ENCODE results near the gene TBC1D1.
A peak's percentile ranks its signal among the peaks of the same experiment; 100 is the strongest.

Gene TBC1D1

GRCh38 chr4:38139187-38139586 lies 248.3 kb downstream of the TBC1D1 start:
- no peaks in the 10 kb centered on the region for H3K4me1 ChIP-seq
- DNase-seq = no peak
- H3K27me3 ChIP-seq = no peaks in the 10 kb centered on the region
- TF ChIP-seq CTCF (IDR thresholded peaks at IDR 0.05; ENCODE audit: low read depth, low read length) = no peak
- H3K36me3 ChIP-seq = no peaks in the 10 kb centered on the region; the same call in 1 of the 2 replicates
- H3K4me3 ChIP-seq (ENCODE audit: low read depth, low read length) = no peak overlapping the region
- H3K9me3 ChIP-seq = no peaks in the 10 kb centered on the region

- no peak for DNase-seq
- H3K27me3 ChIP-seq = no peaks in the 10 kb centered on the region
- H3K36me3 ChIP-seq = no peaks in the 10 kb centered on the region; the same call in 1 of the 2 replicates
- TF ChIP-seq CTCF (IDR thresholded peaks at IDR 0.05; ENCODE audit: low read depth, low read length) = no peak
- no peaks in the 10 kb centered on the region for H3K9me3 ChIP-seq
- no peak overlapping the region for H3K4me3 ChIP-seq (ENCODE audit: low read depth, low read length)
- peaks cover 10% of the 10 kb centered on the region for H3K4me1 ChIP-seq
These were observed 249.8 kb downstream of the TBC1D1 start for GRCh38 chr4:38140643-38141203.

DNA sequence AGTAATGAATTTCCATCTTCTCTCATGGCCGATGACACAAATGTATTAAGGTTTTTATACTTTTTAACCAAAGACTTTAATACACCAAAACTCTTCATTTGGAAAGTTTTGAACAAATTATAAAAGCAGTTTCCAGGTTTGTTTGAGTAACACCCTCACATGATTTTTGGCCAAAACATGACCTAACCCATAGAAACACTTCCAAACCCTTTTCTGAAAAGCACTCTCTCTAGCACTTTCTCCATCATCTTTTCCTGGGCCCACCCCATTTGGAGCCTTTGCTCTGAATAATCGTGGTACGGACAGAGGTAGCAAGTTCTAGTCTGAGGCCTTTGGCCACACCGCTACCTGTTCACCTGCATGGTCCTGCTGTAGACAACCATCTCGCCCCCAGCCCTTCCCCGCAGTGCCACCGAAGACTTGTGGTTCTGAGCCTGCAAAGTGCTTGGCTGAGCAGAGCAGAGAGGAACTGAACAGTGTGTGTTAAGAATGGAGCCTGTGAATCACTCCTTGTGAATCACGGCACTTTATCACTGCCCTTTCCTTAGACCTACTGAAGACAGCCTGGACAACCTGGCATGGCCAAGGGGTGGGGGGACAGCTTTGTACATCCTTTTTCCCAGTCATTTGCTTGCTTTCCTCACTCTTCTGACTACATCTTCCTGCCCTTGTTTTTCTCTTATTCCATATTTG lies 251.1 kb downstream of the TBC1D1 start:
- peaks cover 14% of the 10 kb centered on the region for H3K4me1 ChIP-seq
- H3K4me3 ChIP-seq (ENCODE audit: low read depth, low read length) = no peak overlapping the region
- H3K27me3 ChIP-seq = no peaks in the 10 kb centered on the region
- TF ChIP-seq CTCF (IDR thresholded peaks at IDR 0.05; ENCODE audit: low read depth, low read length) = no peak
- no peaks in the 10 kb centered on the region for H3K9me3 ChIP-seq
- H3K36me3 ChIP-seq = no peaks in the 10 kb centered on the region; the same call in 1 of the 2 replicates
- DNase-seq = no peak

DNA sequence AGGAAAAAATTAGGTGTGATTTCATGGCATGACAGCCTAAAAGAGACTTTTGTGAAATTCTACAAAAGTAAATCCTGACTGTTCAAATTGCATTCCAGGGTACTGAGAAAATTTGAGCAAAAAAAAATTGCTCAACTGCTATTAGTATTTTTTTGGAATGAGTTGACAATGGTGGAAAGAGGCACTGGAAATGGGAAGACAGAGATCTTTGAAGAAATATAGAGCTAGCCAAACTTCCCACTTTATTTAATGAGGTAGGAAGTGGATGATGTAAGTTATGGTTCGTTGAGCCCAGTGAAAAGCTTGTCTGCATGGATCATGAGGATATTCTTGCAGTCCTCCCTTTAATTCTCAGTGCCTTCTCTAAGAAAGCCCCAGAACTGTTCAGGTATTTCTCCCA lies 253.1 kb downstream of the TBC1D1 start:
- no peaks in the 10 kb centered on the region for H3K27me3 ChIP-seq
- H3K4me3 ChIP-seq (ENCODE audit: low read depth, low read length) = no peak overlapping the region
- no peak for DNase-seq
- peaks cover 14% of the 10 kb centered on the region for H3K4me1 ChIP-seq
- no peak for TF ChIP-seq CTCF (IDR thresholded peaks at IDR 0.05; ENCODE audit: low read depth, low read length)
- H3K36me3 ChIP-seq = no peaks in the 10 kb centered on the region
- H3K9me3 ChIP-seq = no peaks in the 10 kb centered on the region

DNA sequence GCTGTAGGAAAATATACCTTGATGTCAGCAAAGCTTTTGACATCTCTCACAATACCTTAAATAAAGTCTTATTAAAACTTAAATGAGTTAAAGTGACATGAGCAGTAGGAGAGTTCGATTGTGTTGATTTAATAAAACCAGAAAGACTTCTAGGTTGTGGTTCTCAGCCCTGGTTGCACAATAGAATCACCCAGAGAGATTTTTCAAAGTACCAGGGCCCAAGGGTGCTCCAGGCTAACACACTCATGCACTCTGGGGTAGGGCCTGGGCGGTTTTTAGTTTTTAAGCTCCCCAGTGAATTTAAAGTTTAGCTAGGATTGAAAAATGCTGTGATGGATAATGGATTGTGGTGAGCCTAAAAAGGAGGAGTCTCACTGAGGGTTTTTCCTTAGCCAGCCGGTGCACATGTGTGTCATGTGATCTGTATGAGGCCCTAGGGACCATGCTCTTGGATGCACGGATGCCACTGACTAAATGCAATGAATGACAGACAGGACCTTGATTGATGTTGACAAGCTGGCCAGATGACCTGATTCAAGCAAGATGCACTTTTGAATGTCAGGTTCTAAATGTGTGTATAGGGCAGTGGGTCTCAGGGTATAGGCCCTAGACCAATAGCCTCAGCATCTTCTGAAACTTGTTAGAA lies 254.3 kb downstream of the TBC1D1 start:
- peak; percentile 55 for DNase-seq
- no peak overlapping the region for H3K4me3 ChIP-seq (ENCODE audit: low read depth, low read length)
- no peaks in the 10 kb centered on the region for H3K36me3 ChIP-seq
- no peaks in the 10 kb centered on the region for H3K27me3 ChIP-seq
- TF ChIP-seq CTCF (IDR thresholded peaks at IDR 0.05; ENCODE audit: low read depth, low read length) = no peak
- H3K4me1 ChIP-seq = peaks cover 14% of the 10 kb centered on the region
- H3K9me3 ChIP-seq = no peaks in the 10 kb centered on the region

DNA sequence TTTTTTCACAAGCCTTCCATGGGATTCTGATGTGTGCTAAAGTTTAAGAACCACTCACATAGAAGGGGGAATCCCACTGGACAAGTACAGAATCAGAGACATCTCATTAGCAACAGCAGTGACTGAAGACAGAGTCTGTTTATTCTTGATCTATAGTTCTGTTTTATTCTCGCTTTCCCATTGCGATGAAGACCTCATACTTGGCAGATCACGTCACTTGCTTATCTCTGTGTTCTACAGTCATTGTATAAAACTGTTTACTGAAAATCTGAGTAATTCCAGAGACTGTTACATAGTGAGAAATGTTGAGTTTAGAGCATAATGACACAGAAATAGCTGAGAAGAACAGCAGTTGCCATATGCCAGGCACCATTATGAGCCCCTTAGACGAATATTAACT lies 254.9 kb downstream of the TBC1D1 start:
- no peak for TF ChIP-seq CTCF (IDR thresholded peaks at IDR 0.05; ENCODE audit: low read depth, low read length)
- DNase-seq = no peak
- H3K36me3 ChIP-seq = no peaks in the 10 kb centered on the region
- no peaks in the 10 kb centered on the region for H3K9me3 ChIP-seq
- peaks cover 14% of the 10 kb centered on the region for H3K4me1 ChIP-seq
- no peaks in the 10 kb centered on the region for H3K27me3 ChIP-seq
- no peak overlapping the region for H3K4me3 ChIP-seq (ENCODE audit: low read depth, low read length)
